HepG2 (cell line): ENCODE results near the gene IL3RA.
A peak's percentile ranks its signal among the peaks of the same experiment; 100 is the strongest.

Experiments used
- ATF1 ChIP-seq: IDR thresholded peaks from 2 replicates; pipeline ENCODE4 v1.6.1; 2016; ENCODE audit warnings: mild to moderate bottlenecking, control low read depth
- EED ChIP-seq: sonication (generic); formaldehyde crosslinking; IDR thresholded peaks from 2 replicates; pipeline ENCODE4 v1.5.0; 2020; ENCODE audit warnings: mild to moderate bottlenecking, missing genetic modification reagents
- HMGXB4 ChIP-seq, 2 experiments: sonication (generic) in 1 of 2; formaldehyde crosslinking in 1 of 2; IDR thresholded peaks; 2 replicates each; pipeline versions ENCODE4 v1.4.0 to v1.6.1; 2018 to 2020; ENCODE audit warnings: missing genetic modification reagents in 2 of 2, borderline replicate concordance in 1 of 2, low read depth in 1 of 2, mild to moderate bottlenecking in 1 of 2, missing biosample characterization in 1 of 2
- MAFF ChIP-seq: IDR thresholded peaks from 2 replicates; pipeline ENCODE4 v1.6.1; 2011; ENCODE audit warnings: low read depth, low read length, improper control_type of control experiment
- MNT ChIP-seq: fragments of 450-650 bp; IDR thresholded peaks from 2 replicates; pipeline ENCODE4 v1.6.1; 2016
- NFE2L1 ChIP-seq: sonication (generic); formaldehyde crosslinking; IDR thresholded peaks from 2 replicates; pipeline ENCODE4 v1.4.0; 2020; ENCODE audit warnings: missing genetic modification reagents, mild to moderate bottlenecking, borderline replicate concordance
- NKX3-1 ChIP-seq: sonication (generic); formaldehyde crosslinking; IDR thresholded peaks from 2 replicates; pipeline ENCODE4 v1.5.0; 2020; ENCODE audit warnings: missing genetic modification reagents
- SP140L ChIP-seq: sonication (generic); formaldehyde crosslinking; IDR thresholded peaks from 2 replicates; pipeline ENCODE4 v1.4.0; 2020; ENCODE audit warnings: missing genetic modification reagents, borderline replicate concordance
- ZMYM3 ChIP-seq: sonication (generic); formaldehyde crosslinking; IDR thresholded peaks from 2 replicates; pipeline ENCODE4 v1.5.1; 2020; ENCODE audit warnings: mild to moderate bottlenecking, missing genetic modification reagents
- ZNF18 ChIP-seq: sonication (generic); formaldehyde crosslinking; IDR thresholded peaks from 2 replicates; pipeline ENCODE4 v1.8.0; 2022; ENCODE audit warnings: mild to moderate bottlenecking, missing genetic modification reagents; ENCODE audit not compliant: insufficient replicate concordance
- TF ChIP-seq, protein P1 (sequence below): sonication (generic); formaldehyde crosslinking; IDR thresholded peaks from 2 replicates; pipeline ENCODE4 v1.5.0; 2020; ENCODE audit warnings: mild to moderate bottlenecking, missing genetic modification reagents, moderate library complexity

GRCh38 chrX:1391370-1391706, 54.8 kb downstream of the IL3RA start:
- TF ChIP-seq ZNF18 (CRISPR knock-in tag) (peak; percentile 39), MAFF (no peak), NKX3-1 (peak; percentile 23; the same call in 1 of the 2 replicates), HMGXB4 (CRISPR knock-in tag; IDR thresholded peaks at IDR 0.05; ENCODE audit: borderline replicate concordance in 1 of 2, low read depth in 1 of 2) (no peak), SP140L (no peak), EED (no peak), MNT (no peak; the same call in 1 of the 2 replicates), ATF1 (CRISPR knock-in tag) (no peak), NFE2L1 (CRISPR knock-in tag) (no peak), ZMYM3 (CRISPR knock-in tag) (no peak)
- TF ChIP-seq, protein P1, sequence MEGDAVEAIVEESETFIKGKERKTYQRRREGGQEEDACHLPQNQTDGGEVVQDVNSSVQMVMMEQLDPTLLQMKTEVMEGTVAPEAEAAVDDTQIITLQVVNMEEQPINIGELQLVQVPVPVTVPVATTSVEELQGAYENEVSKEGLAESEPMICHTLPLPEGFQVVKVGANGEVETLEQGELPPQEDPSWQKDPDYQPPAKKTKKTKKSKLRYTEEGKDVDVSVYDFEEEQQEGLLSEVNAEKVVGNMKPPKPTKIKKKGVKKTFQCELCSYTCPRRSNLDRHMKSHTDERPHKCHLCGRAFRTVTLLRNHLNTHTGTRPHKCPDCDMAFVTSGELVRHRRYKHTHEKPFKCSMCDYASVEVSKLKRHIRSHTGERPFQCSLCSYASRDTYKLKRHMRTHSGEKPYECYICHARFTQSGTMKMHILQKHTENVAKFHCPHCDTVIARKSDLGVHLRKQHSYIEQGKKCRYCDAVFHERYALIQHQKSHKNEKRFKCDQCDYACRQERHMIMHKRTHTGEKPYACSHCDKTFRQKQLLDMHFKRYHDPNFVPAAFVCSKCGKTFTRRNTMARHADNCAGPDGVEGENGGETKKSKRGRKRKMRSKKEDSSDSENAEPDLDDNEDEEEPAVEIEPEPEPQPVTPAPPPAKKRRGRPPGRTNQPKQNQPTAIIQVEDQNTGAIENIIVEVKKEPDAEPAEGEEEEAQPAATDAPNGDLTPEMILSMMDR (CRISPR knock-in tag), result no peak
